GM21576 (cell line): ENCODE results near the gene SORBS1.

Experiments used
- ATAC-seq: cut with Tn5 transposase; IDR thresholded peaks from one replicate; pipeline ENCODE4 v1.9.1; 2021; ENCODE audit warnings: mild to moderate bottlenecking, moderate library complexity; ENCODE audit not compliant: unreplicated experiment

Gene SORBS1

GRCh38 chr10:95416270-95416669 lies 144.9 kb downstream of the SORBS1 start:
- no peak for ATAC-seq

GRCh38 chr10:95415621-95416031 lies 145.5 kb downstream of the SORBS1 start:
- ATAC-seq = no peak

DNA sequence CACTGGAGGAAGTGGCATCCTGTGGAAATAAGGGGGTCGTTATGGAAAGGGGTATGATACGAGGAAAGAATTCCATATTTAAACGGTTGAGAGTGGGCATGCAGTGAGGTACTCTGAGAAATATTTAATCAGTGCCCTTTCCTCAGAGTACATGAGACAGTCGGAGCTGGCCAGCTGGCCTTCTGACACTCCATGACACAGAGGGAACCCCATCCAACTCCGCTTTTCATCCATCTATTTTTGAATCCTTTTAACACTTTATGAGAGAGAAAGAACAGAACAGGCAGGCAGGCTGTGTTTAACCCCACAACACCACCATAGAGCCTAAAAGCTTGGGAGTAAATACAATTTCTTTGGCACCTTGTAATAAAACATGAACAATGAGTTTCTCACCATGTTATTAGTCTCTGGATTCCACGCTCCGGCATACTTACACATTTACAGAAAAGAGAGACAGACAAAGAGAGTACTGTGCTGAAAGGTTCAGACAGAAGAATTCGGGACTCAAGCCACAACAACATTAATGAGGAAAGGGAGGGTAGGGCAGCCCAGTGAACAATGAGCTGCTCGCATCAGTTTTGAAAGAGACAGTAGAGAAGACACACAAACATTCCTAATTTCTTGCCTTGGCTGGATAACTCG lies 146.2 kb downstream of the SORBS1 start:
- ATAC-seq = no peak

GRCh38 chr10:95414016-95414830 lies 146.9 kb downstream of the SORBS1 start:
- no peak for ATAC-seq

- no peak for ATAC-seq
Measured at GRCh38 chr10:95413588-95413987, 147.6 kb downstream of the SORBS1 start.

GRCh38 chr10:95411635-95412034 lies 149.5 kb downstream of the SORBS1 start:
- ATAC-seq = no peak

DNA sequence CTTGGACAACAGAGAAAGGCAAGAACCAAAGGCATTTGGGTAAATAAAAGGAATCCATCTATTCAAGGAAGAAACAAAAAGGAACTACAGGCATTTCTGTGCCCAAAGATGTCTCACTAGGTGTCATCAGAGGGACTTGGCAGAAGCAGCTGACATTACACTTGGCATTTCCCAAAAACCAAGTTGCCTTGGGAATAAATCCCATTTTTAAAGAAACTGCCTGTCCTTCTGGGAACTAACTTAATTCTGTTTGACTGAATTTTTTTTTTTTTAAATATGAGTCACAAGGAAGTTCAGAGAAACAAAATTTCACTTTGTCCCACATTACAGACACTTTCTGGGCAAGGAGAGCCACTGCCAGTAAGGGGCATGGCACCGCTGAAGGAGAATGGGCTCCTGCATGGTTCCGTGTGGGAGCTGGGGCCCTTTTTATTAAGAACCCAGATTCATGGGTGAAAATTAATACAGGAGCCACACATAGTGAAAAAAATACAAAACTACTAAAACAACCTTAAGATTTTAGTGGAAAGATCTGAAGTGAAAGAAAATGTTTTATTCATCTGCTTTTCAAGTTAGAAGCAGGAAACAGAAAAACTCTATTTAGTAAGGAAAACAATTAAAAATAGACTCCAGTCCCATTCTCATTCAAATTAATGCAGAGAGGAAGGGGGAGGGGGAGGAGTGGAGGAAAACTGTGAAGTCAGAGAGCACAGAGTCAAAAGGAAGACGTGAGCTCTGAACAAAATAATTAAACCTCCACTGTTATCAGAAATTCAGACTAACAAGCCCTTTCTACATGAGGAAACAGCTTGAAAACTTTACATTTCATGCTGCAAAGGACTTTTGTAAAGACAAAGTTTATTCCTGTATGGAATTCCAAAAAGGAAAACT lies 151.9 kb downstream of the SORBS1 start:
- no peak for ATAC-seq

- ATAC-seq = no peak
Measured at GRCh38 chr10:95408148-95408960, 152.8 kb downstream of the SORBS1 start.

GRCh38 chr10:95407546-95407945 lies 153.6 kb downstream of the SORBS1 start:
- ATAC-seq = no peak

- ATAC-seq = no peak
Measured at GRCh38 chr10:95406651-95407280, 154.4 kb downstream of the SORBS1 start.

DNA sequence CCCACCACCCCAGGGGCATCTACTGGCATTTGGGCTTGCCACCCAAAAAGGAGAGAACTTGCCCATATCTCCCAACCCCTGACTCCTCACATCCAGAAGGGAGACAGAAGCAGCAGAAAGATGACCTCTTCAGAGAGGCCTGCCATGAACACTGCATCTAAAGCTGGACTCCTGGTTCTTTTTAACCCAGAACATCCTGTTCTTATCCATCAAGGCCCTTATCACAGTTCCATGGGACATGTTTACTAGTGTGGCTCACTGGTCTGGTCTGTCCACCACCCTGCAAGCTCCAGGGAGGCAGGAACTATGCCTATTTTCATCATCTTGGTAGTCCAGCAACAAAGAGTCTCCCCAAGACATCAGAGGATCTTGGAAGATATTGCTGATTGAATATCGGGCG lies 155.5 kb downstream of the SORBS1 start:
- ATAC-seq = no peak

GRCh38 chr10:95404864-95405263 lies 156.3 kb downstream of the SORBS1 start:
- no peak for ATAC-seq

DNA sequence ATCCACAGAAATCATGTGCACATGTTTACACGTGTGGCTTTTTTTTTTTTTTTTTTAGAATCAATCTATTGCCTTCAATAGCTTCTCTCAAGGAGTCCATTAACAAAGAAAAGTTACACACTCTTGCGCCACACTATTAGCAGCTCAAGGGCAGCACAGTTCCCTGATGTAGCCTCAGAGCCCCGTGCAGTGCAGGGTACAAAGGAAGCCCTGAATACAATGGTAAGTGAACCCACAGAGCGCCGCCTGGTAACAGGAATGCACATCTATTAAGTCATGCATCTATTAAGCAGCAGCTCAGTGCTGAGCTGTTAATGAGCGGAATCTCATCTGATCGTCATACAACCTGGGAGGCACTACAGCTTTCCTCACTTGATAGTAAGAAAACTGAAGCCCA lies 156.7 kb downstream of the SORBS1 start:
- no peak for ATAC-seq

GRCh38 chr10:95403700-95404461 lies 157.3 kb downstream of the SORBS1 start:
- ATAC-seq = no peak

DNA sequence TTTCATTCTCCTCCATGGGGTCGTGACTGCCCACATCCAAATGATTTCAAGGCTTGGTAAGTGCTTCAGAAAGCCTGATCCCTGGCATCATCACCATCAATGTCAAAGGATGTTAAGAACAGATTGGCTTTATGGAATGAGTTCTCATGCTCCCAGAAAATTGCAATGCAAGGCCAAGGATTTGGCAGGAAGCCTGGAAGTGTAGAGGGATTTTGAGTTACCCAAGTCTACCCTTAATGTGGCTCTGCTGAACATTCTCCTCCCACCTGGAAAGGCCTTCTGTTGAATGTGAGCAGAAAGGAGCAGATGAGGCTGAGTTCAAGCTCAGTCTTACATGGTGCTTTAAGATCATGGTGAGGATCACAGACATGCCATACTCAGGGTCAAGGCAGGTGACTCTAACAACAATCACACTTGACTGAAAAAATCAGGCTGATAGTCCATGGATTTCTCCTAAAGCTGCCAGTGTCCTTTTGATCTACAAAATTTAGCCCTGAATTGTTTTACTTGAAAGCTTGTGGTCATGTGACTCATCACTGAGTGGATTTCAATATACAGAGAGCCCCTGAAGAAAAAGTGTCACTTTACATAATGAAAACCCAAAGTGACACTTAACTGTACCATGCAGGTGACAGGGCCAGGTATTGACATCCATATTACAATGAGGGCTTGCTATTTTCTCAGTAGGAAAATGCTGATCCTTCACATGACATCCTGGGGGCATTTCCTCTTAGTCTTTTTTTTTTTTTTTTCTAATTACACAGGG lies 159.3 kb downstream of the SORBS1 start:
- no peak for ATAC-seq

GRCh38 chr10:95400787-95401186 lies 160.4 kb downstream of the SORBS1 start:
- no peak for ATAC-seq

DNA sequence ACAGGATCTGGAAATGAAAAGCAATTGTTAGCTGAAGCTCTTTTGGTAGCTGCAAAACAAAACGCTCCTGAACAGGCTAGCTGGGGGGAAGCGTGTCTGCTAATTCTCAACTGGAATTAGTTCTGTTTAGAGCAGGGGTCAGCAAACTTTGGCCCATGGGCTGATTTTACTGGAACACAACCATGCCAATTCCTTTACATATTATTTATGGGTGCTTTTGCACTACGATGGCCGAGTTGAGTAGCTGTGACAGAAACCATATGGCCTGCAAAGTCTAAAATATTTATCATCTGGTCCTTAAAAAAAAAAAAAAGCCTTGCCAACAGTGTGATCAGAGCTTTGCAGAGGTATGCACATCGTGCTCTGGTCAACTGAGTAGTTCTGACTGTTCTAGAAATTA lies 162.0 kb downstream of the SORBS1 start:
- ATAC-seq = no peak

- no peak for ATAC-seq
Measured at GRCh38 chr10:95397747-95398146, 163.4 kb downstream of the SORBS1 start.
